ENCODE results near the gene DMPK. TPM values are rescaled to one million over a fixed set of nuclear protein-coding genes. Genes with fewer than 3 reads are reported as not detected.

The DMPK gene
- total and polyA plus RNA-seq, 9 of the 15 experiments (the other 6 are each of a cell fraction or from before 2014, with no cell fraction given), result 0.24 to 31.3 (median 7.3) TPM

- TF ChIP-seq HSF4 (CRISPR knock-in tag; IDR thresholded peaks at IDR 0.05; ENCODE audit: borderline replicate concordance) (no peak), PRDM10 (IDR thresholded peaks at IDR 0.05; ENCODE audit: partially characterized antibody) (no peak), TAF1 (IDR thresholded peaks at IDR 0.05; ENCODE audit: control insufficient read depth, extremely low read depth, insufficient read depth, low read length, severe bottlenecking) (peak; percentile 25), ZNF512 (tag; IDR thresholded peaks at IDR 0.05) (no peak), ZBED1 (IDR thresholded peaks at IDR 0.05) (no peak), TRIM25 (IDR thresholded peaks at IDR 0.05; ENCODE audit: borderline replicate concordance) (no peak), TFAM (CRISPR knock-in tag; conservative IDR thresholded peaks at IDR 0.05) (no peak), ZNF707 (CRISPR knock-in tag; conservative IDR thresholded peaks at IDR 0.05) (no peak), ZNF121 (CRISPR knock-in tag; conservative IDR thresholded peaks at IDR 0.05) (peak; percentile 95), CHAMP1 (IDR thresholded peaks at IDR 0.05) (no peak), MXD1 (CRISPR knock-in tag; IDR thresholded peaks at IDR 0.05; ENCODE audit: borderline replicate concordance, poor library complexity, severe bottlenecking) (no peak), MAFF (IDR thresholded peaks at IDR 0.05; ENCODE audit: low read length) (peak; percentile 99), BACH1 (tag; IDR thresholded peaks at IDR 0.05) (peak; percentile 89), DPF2 (IDR thresholded peaks at IDR 0.05) (peak; percentile 92), SMARCA4 (IDR thresholded peaks at IDR 0.05) (peak; percentile 91), RBBP5 (IDR thresholded peaks at IDR 0.05; ENCODE audit: borderline replicate concordance, insufficient read depth, low read length, poor library complexity, severe bottlenecking) (peak; percentile 75)
Measured at GRCh38 chr19:45809643-45810159, 27.4 kb upstream of the DMPK start (continued).

Data from K562 (cell line).